ENCODE results near the gene TSPAN2. TPM values are rescaled to one million over a fixed set of nuclear protein-coding genes. Genes with fewer than 3 reads are reported as not detected.
A peak's percentile ranks its signal among the peaks of the same experiment; 100 is the strongest.

TSPAN2 gene
- total RNA-seq, 3 donors from 2014 or later, result 0.16 to 0.30 TPM; not detected in 1

DNA sequence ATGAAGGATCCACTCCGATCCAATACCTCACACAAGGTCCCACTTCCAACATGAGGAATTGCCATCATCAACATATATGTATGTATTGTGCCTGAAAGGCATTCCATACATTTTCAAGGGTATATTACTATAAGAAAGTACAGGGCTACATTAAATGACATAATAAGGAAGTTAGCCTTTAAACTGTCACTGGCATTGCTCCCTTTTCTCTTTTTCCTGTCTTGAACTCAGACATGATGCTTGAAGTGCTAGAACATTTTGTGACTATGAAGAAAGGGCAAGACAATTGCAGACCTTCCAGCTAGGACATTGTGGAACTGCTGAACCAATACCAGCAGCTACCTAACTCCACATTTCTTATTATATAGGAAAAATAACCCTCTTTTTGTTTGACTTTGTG, 2.9 kb upstream of the TSPAN2 start:
- Mint-ChIP-seq H3K4me3 (no peak overlapping the region), H3K9me3 (no peaks in the 10 kb centered on the region), H3K27me3 (ENCODE audit: low read depth) (no peaks in the 10 kb centered on the region)

DNA sequence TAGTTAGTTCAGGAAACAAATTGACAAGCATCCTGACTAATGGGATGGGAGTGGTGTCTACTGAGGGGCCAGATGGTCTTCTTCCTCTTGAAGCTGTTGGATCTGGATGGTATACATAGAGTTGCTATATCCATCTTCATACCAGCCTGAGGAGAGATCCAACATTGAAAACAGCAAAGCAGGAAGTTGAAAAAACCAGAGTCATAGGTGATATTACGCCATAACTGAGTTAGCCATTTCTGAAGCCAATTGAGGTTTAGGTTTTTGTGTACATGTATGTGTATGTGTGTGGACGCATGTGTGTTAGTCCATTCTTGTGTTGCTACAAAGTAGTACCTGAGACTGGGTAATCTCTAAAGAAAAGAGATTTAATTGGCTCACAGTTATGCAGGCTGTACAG, 2.3 kb upstream of the TSPAN2 start:
- no peak overlapping the region for H3K4me3 Mint-ChIP-seq
- ATAC-seq (no peak), DNase-seq (no peak)
- no peaks in the 10 kb centered on the region for H3K27me3 Mint-ChIP-seq (ENCODE audit: low read depth)
- H3K4me1 Mint-ChIP-seq (ENCODE audit: low read depth), result peaks cover 41% of the 10 kb centered on the region
- H3K9me3 Mint-ChIP-seq, result no peaks in the 10 kb centered on the region
- H3K36me3 Mint-ChIP-seq (ENCODE audit: insufficient read depth), result no peaks in the 10 kb centered on the region

More for the DNA sequence above, 2.9 kb upstream of the TSPAN2 start:
- H3K4me1 Mint-ChIP-seq (ENCODE audit: low read depth), result peaks cover 45% of the 10 kb centered on the region
- DNase-seq, result no peak
- no peak for ATAC-seq
- H3K36me3 Mint-ChIP-seq (ENCODE audit: insufficient read depth), result no peaks in the 10 kb centered on the region

DNA sequence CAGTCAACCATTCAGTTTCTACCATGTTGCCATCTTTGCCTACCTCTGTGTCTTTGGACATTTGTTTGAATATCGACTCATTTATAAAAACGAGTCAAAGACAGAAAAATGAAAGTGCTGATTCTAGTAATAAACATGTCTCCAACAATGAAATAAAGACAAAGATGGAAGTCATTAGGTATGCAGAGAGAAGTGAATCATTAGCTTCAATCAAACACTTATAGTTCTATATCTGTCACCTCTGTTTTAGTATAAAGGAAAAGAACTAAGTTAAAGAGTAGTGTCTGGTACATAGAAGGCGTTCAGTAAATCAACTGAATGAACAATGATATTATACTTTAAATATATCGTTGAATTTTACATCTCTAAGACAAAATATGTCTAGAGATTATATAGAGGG, 1.7 kb upstream of the TSPAN2 start:
- no peak for DNase-seq
- H3K27me3 Mint-ChIP-seq (ENCODE audit: low read depth), result no peaks in the 10 kb centered on the region
- peak overlapping the region; percentile 81 for H3K4me3 Mint-ChIP-seq
- no peaks in the 10 kb centered on the region for H3K36me3 Mint-ChIP-seq (ENCODE audit: insufficient read depth)
- H3K9me3 Mint-ChIP-seq, result no peaks in the 10 kb centered on the region
- H3K4me1 Mint-ChIP-seq (ENCODE audit: low read depth), result peaks cover 40% of the 10 kb centered on the region
- peak; percentile 49 to 62 for ATAC-seq

- Mint-ChIP-seq H3K4me3 (peak overlapping the region; percentile 81), H3K9me3 (no peaks in the 10 kb centered on the region), H3K27me3 (ENCODE audit: low read depth) (no peaks in the 10 kb centered on the region)
Observed at GRCh38 chr1:115090540-115090939, 1.2 kb upstream of the TSPAN2 start.

GRCh38 chr1:115090186-115090490, 835 bp upstream of the TSPAN2 start:
- H3K9me3 Mint-ChIP-seq, result no peaks in the 10 kb centered on the region
- no peaks in the 10 kb centered on the region for H3K27me3 Mint-ChIP-seq (ENCODE audit: low read depth)
- H3K36me3 Mint-ChIP-seq (ENCODE audit: insufficient read depth), result no peaks in the 10 kb centered on the region
- ATAC-seq (no peak), DNase-seq (no peak)
- H3K4me3 Mint-ChIP-seq, result peak overlapping the region; percentile 81
- H3K4me1 Mint-ChIP-seq (ENCODE audit: low read depth), result peaks cover 42% of the 10 kb centered on the region

More at GRCh38 chr1:115090540-115090939, 1.2 kb upstream of the TSPAN2 start:
- Mint-ChIP-seq H3K4me1 (ENCODE audit: low read depth) (peaks cover 41% of the 10 kb centered on the region), H3K36me3 (ENCODE audit: insufficient read depth) (no peaks in the 10 kb centered on the region)
- ATAC-seq, result no peak
- DNase-seq, result no peak

GRCh38 chr1:115088871-115089419, 358 bp downstream of the TSPAN2 start:
- no peaks in the 10 kb centered on the region for H3K36me3 Mint-ChIP-seq (ENCODE audit: insufficient read depth)
- DNase-seq (no peak), ATAC-seq (peak in 1 of 2 donors; percentile 4)
- H3K4me3 Mint-ChIP-seq, result peak overlapping the region; percentile 77
- peaks cover 49% of the 10 kb centered on the region for H3K4me1 Mint-ChIP-seq (ENCODE audit: low read depth)
- no peaks in the 10 kb centered on the region for H3K27me3 Mint-ChIP-seq (ENCODE audit: low read depth)
- no peaks in the 10 kb centered on the region for H3K9me3 Mint-ChIP-seq

GRCh38 chr1:115088115-115088778, 1.1 kb downstream of the TSPAN2 start:
- ATAC-seq (no peak), DNase-seq (no peak)
- peak overlapping the region; percentile 77 for H3K4me3 Mint-ChIP-seq
- H3K4me1 Mint-ChIP-seq (ENCODE audit: low read depth), result peaks cover 49% of the 10 kb centered on the region
- no peaks in the 10 kb centered on the region for H3K27me3 Mint-ChIP-seq (ENCODE audit: low read depth)
- H3K36me3 Mint-ChIP-seq (ENCODE audit: insufficient read depth), result no peaks in the 10 kb centered on the region
- H3K9me3 Mint-ChIP-seq, result no peaks in the 10 kb centered on the region

DNA sequence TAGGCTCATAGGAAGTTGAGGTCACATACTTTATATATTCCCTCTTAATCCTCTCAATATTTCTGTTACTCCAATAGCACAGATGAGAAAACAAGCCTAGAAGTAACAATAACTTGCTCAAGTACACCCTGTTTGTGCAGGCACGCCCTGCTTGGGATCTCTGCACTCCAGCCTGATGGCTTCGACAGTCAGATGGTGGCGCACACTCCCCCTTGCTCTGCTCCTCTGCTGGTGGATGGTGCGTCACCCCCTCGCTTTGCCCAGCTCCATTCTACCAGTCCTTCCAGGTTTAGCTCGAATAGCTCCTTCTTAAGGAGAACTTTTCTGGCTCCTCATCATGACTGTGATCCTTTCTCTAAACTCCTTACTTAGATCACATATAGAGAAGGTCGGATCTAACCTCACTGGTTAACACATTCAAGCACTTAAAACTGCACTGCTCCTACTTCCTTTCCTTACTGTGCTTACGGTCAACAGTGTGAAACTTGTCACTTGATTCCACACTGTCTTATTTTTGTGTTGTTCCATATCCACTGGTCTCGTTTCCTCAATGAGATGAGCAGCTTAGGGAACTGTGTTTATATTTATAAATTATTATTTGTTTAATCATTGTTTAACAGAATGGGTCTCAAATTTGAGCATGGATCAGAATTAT, 3.0 kb downstream of the TSPAN2 start:
- Mint-ChIP-seq H3K27me3 (ENCODE audit: low read depth) (no peaks in the 10 kb centered on the region), H3K36me3 (ENCODE audit: insufficient read depth) (no peaks in the 10 kb centered on the region), H3K4me3 (no peak overlapping the region), H3K4me1 (ENCODE audit: low read depth) (peaks cover 45% of the 10 kb centered on the region), H3K9me3 (no peaks in the 10 kb centered on the region)
- no peak for ATAC-seq
- DNase-seq, result no peak

GRCh38 chr1:115084902-115085511, 4.3 kb downstream of the TSPAN2 start:
- H3K36me3 Mint-ChIP-seq (ENCODE audit: insufficient read depth), result no peaks in the 10 kb centered on the region
- peaks cover 35% of the 10 kb centered on the region for H3K4me1 Mint-ChIP-seq (ENCODE audit: low read depth)
- H3K27me3 Mint-ChIP-seq (ENCODE audit: low read depth), result no peaks in the 10 kb centered on the region
- no peak for ATAC-seq
- no peak for DNase-seq
- no peaks in the 10 kb centered on the region for H3K9me3 Mint-ChIP-seq
- H3K4me3 Mint-ChIP-seq, result no peak overlapping the region

DNA sequence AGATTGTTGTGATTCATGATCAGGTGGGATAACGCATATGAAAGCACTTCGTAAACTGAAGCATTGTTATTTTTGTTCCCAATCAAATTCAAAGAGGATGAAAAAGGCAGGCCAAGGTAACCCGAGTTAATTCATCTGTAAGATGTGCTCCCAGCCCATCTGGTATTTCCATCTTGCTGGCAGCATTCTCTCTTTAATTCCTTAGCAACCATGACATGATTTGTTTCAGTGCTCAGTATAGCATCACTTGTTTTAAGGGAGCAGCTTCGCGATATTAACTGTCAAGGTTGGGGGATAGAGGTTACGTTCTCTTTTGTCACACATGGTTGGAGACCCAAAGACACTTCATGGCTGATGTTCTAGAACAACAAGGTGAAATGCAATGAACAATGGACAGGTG, 6.4 kb downstream of the TSPAN2 start:
- Mint-ChIP-seq H3K4me3 (no peak overlapping the region), H3K9me3 (no peaks in the 10 kb centered on the region), H3K4me1 (ENCODE audit: low read depth) (peaks cover 22% of the 10 kb centered on the region), H3K27me3 (ENCODE audit: low read depth) (no peaks in the 10 kb centered on the region), H3K36me3 (ENCODE audit: insufficient read depth) (no peaks in the 10 kb centered on the region)
- ATAC-seq, result no peak
- no peak for DNase-seq

GRCh38 chr1:115078708-115079107, 10.6 kb downstream of the TSPAN2 start:
- Mint-ChIP-seq H3K36me3 (ENCODE audit: insufficient read depth) (no peaks in the 10 kb centered on the region), H3K27me3 (ENCODE audit: low read depth) (no peaks in the 10 kb centered on the region), H3K4me3 (no peak overlapping the region), H3K4me1 (ENCODE audit: low read depth) (peaks cover 6% of the 10 kb centered on the region), H3K9me3 (no peaks in the 10 kb centered on the region)
- no peak for DNase-seq
- ATAC-seq, result no peak

GRCh38 chr1:115077984-115078330, 11.3 kb downstream of the TSPAN2 start:
- ATAC-seq, result no peak

GRCh38 chr1:115077286-115077983, 11.9 kb downstream of the TSPAN2 start:
- Mint-ChIP-seq H3K4me3 (no peak overlapping the region), H3K9me3 (no peaks in the 10 kb centered on the region), H3K4me1 (ENCODE audit: low read depth) (peaks cover 14% of the 10 kb centered on the region), H3K27me3 (ENCODE audit: low read depth) (no peaks in the 10 kb centered on the region), H3K36me3 (ENCODE audit: insufficient read depth) (no peaks in the 10 kb centered on the region)
- ATAC-seq, result no peak
- DNase-seq, result no peak

More at GRCh38 chr1:115077984-115078330, 11.3 kb downstream of the TSPAN2 start:
- Mint-ChIP-seq H3K4me3 (no peak overlapping the region), H3K9me3 (no peaks in the 10 kb centered on the region), H3K4me1 (ENCODE audit: low read depth) (peaks cover 10% of the 10 kb centered on the region), H3K27me3 (ENCODE audit: low read depth) (no peaks in the 10 kb centered on the region), H3K36me3 (ENCODE audit: insufficient read depth) (no peaks in the 10 kb centered on the region)
- DNase-seq, result no peak

GRCh38 chr1:115076384-115076915, 12.9 kb downstream of the TSPAN2 start:
- DNase-seq (no peak), ATAC-seq (no peak)
- Mint-ChIP-seq H3K36me3 (ENCODE audit: insufficient read depth) (no peaks in the 10 kb centered on the region), H3K4me3 (no peak overlapping the region), H3K27me3 (ENCODE audit: low read depth) (no peaks in the 10 kb centered on the region), H3K9me3 (no peaks in the 10 kb centered on the region), H3K4me1 (ENCODE audit: low read depth) (peaks cover 24% of the 10 kb centered on the region)
